Right lobe of liver (tissue), 6 donors: Measurements from ENCODE around the gene OTUD1. TPM values are rescaled to one million over a fixed set of nuclear protein-coding genes. Genes with fewer than 3 reads are reported as not detected.

Experiments used
- ATAC-seq, 4 donors: fragments of 200-7000 bp; cut with Tn5 transposase; one replicate each; pipeline ENCODE4 v1.9.1; 2020; ENCODE audit warnings: mild to moderate bottlenecking in 4 of 4, moderate library complexity in 4 of 4
- DNase-seq, 3 donors: peaks; one replicate each; pipeline ENCODE4 v3.0.0-alpha.2; 2020
- H3K27ac ChIP-seq, 3 donors: fragments of 200-600 bp; one replicate each; pipeline ENCODE4 v1.8.0; 2022
- H3K27me3 ChIP-seq, 2 donors: fragments of 200-600 bp; one replicate each; pipeline ENCODE4 v1.8.0; 2022
- H3K36me3 ChIP-seq, 4 donors: fragments of 200-600 bp; sonication (generic) in 1 of 4; one replicate each; pipeline versions ENCODE4 v1.5.1 to v1.8.0; 2017 to 2022; ENCODE audit warnings: control low read depth in 1 of 4
- H3K4me1 ChIP-seq, 4 donors: fragments of 200-600 bp; sonication (generic) in 1 of 4; one replicate each; pipeline versions ENCODE4 v1.5.1 to v1.8.0; 2017 to 2022; ENCODE audit warnings: control low read depth in 1 of 4
- H3K4me3 ChIP-seq, 3 donors: fragments of 200-600 bp; one replicate each; pipeline ENCODE4 v1.8.0; 2022
- H3K9me3 ChIP-seq, 4 donors: fragments of 200-600 bp; sonication (generic) in 1 of 4; one replicate each; pipeline versions ENCODE4 v1.5.1 to v1.8.0; 2017 to 2022; ENCODE audit warnings: control low read depth in 1 of 4
- CTCF ChIP-seq, 4 donors: fragments of 200-600 bp in 3 of 4; fragments of 450-650 bp in 1 of 4; IDR thresholded peaks; one replicate each; pipeline versions ENCODE4 v1.5.1 to v1.8.0; 2016 to 2022; ENCODE audit warnings: antibody characterized with exemption in 4 of 4, mild to moderate bottlenecking in 2 of 4
- POLR2A ChIP-seq: fragments of 450-650 bp; IDR thresholded peaks from one replicate; pipeline ENCODE4 v1.6.1; 2017; ENCODE audit warnings: antibody characterized with exemption, mild to moderate bottlenecking
- WGBS: methylation state at CpG from one replicate; pipeline ENCODE4 v1.1.6; 2018; ENCODE audit warnings: low coverage, low lambda C conversion rate; ENCODE audit not compliant: insufficient coverage; ENCODE audit errors: missing lambda C conversion rate; 5-methylcytosine and 5-hydroxymethylcytosine counted together
- intact Hi-C, 2 donors: fragments of 100-400 bp; cut with DNase I; formaldehyde crosslinking; loops; one replicate each; pipeline versions ENCODE4 v1.11.2 to v1.14.1; 2022
- total RNA-seq, 6 experiments: library from RNA; depleted of rRNA in 2 of 6; stranded (reverse); fragments of >200 nt in 2 of 6; fragmentation: NEBNext Ultra II Directional in 3 of 6; extraction: Animal tissue kit (Norgen Biotek cat#: 25700) in 3 of 6; gene quantifications; one replicate each; pipeline versions ENCODE4 v1.1.0 to v1.2.4, GENCODE V29; 2016 to 2023
- donor health status: DM: no; HTN: yes; CAD: no.
- donor health status: DM: no; HTN: no; CAD: no.
- donor health status: DM: no; HTN: no; CAD: no.
- donor health status: DM: no; HTN: yes; CAD: no.
- donor health status: DM: no; HTN: yes; CAD: no.

The OTUD1 gene
- total RNA-seq, 6 experiments from 2014 or later, result 3.2 to 6.4 (median 4.5) TPM

DNA sequence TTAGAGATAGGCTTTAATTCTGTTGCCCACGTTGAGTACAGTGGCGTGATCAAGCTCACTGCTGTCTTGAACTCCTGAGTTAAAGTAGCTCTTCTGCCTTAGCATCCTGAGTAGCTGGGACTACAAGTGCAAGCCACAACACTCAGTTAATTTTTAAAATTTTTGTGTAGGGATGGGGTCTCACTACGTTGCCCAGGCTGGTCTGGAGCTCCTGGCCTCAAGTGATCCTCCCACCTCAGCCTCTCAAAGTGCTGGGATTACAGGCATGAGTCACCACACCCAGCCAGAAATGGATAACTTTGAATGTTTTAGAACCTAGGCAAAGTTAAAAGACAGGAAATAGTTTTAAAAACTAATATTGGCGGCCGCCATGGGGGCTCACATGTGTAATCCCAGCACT lies 43.9 kb upstream of the OTUD1 start:
- Histone ChIP-seq H3K36me3 (no peaks in the 10 kb centered on the region), H3K4me1 (no peaks in the 10 kb centered on the region), H3K4me3 (no peak overlapping the region), H3K27ac (no peak overlapping the region), H3K9me3 (no peaks in the 10 kb centered on the region), H3K27me3 (no peaks in the 10 kb centered on the region)
- intact Hi-C loops, result no loop called here
- no peak for TF ChIP-seq POLR2A
- no peak for TF ChIP-seq CTCF (IDR thresholded peaks at IDR 0.05)
- no peak for DNase-seq
- ATAC-seq, result no peak
- 81% methylated on average over 5 of the region's 5 CpGs for WGBS

DNA sequence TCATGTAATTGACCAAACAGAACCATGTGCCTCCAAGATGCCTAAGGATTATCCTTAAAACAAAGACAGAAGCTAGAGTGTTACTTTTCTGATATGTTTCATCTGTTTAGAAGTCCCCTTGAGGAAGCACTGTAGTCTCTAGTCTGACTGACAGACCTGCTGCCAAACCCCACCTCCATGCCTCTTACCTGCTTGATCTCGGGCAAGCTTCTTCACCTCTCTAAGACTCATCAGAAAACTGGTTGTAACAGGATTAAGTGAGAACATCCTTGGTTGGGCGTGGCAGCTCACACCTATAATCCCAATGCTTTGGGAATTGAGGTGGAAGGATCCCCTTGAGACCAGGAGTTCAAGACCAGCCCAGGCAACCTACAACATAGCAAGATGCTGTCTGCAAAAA lies 42.2 kb upstream of the OTUD1 start:
- intact Hi-C loops, result no loop called here
- Histone ChIP-seq H3K27me3 (no peaks in the 10 kb centered on the region), H3K4me3 (no peak overlapping the region), H3K9me3 (no peaks in the 10 kb centered on the region), H3K4me1 (no peaks in the 10 kb centered on the region), H3K27ac (no peak overlapping the region), H3K36me3 (no peaks in the 10 kb centered on the region)
- WGBS, result 76% methylated on average over 2 of the region's 2 CpGs
- no peak for ATAC-seq
- TF ChIP-seq CTCF (IDR thresholded peaks at IDR 0.05), result no peak
- no peak for TF ChIP-seq POLR2A
- DNase-seq, result no peak

GRCh38 chr10:23399701-23400144 lies 39.2 kb upstream of the OTUD1 start:
- 70% methylated on average over 6 of the region's 7 CpGs for WGBS
- Histone ChIP-seq H3K36me3 (no peaks in the 10 kb centered on the region), H3K4me3 (no peak overlapping the region), H3K27me3 (no peaks in the 10 kb centered on the region), H3K9me3 (no peaks in the 10 kb centered on the region), H3K27ac (no peak overlapping the region), H3K4me1 (no peaks in the 10 kb centered on the region)
- ATAC-seq (no peak), DNase-seq (no peak)
- intact Hi-C loops, result no loop called here
- TF ChIP-seq POLR2A, result no peak
- no peak for TF ChIP-seq CTCF (IDR thresholded peaks at IDR 0.05)

GRCh38 chr10:23402856-23403255 lies 36.0 kb upstream of the OTUD1 start:
- no peaks in the 10 kb centered on the region for H3K36me3 ChIP-seq
- no peak overlapping the region for H3K27ac ChIP-seq
- no peak for ATAC-seq
- H3K9me3 ChIP-seq, result no peaks in the 10 kb centered on the region
- H3K4me1 ChIP-seq, result no peaks in the 10 kb centered on the region
- DNase-seq, result no peak
- H3K4me3 ChIP-seq, result no peak overlapping the region
- 75% methylated on average over 2 of the region's 2 CpGs for WGBS
- TF ChIP-seq POLR2A (no peak), CTCF (IDR thresholded peaks at IDR 0.05) (no peak)
- intact Hi-C loops, result no loop called here
- no peaks in the 10 kb centered on the region for H3K27me3 ChIP-seq

DNA sequence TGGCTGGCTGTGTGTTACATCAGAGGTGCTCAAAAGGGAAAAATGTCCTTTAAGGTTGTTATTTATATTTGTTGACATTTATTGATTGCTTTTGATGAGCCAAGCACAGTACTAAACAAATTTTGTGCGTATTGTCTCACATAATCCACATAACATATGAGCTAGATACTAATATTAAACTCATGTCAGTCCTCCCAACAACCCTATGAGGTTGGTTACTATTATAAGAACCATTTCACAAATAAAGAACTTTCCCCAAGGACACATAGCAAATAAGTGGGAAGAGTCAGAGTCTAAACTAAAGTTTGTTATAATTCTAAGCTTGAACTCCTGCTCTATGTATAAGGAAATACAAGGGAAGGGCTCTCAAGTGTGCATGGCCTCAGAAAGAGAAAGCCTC lies 35.6 kb upstream of the OTUD1 start:
- no peak for DNase-seq
- no peaks in the 10 kb centered on the region for H3K4me1 ChIP-seq
- 19% methylated on average over 1 of the region's 1 CpG for WGBS
- no peak overlapping the region for H3K4me3 ChIP-seq
- no peaks in the 10 kb centered on the region for H3K9me3 ChIP-seq
- ATAC-seq, result no peak
- no peaks in the 10 kb centered on the region for H3K27me3 ChIP-seq
- intact Hi-C loops, result no loop called here
- TF ChIP-seq POLR2A (no peak), CTCF (IDR thresholded peaks at IDR 0.05) (no peak)
- H3K36me3 ChIP-seq, result no peaks in the 10 kb centered on the region
- H3K27ac ChIP-seq, result no peak overlapping the region
